IgD-negative memory B cell (primary cell): Measurements from ENCODE around the gene THBS4. TPM values are rescaled to one million over a fixed set of nuclear protein-coding genes. Genes with fewer than 3 reads are reported as not detected.

ENCODE experiments used
- H3K27ac Mint-ChIP-seq, 3 donors: one replicate each; pipeline ENCODE4 v1.8.0; 2020 to 2022; ENCODE audit warnings: mild to moderate bottlenecking in 3 of 3, mixed read lengths in 3 of 3, moderate library complexity in 1 of 3
- H3K27me3 Mint-ChIP-seq: one replicate; pipeline ENCODE4 v1.8.0; 2021; ENCODE audit warnings: mixed read lengths
- H3K36me3 Mint-ChIP-seq: one replicate; pipeline ENCODE4 v1.8.0; 2020; ENCODE audit warnings: mild to moderate bottlenecking, mixed read lengths
- H3K4me1 Mint-ChIP-seq, 3 donors: one replicate each; pipeline ENCODE4 v1.8.0; 2020 to 2022; ENCODE audit warnings: mixed read lengths in 3 of 3, mild to moderate bottlenecking in 1 of 3
- H3K4me3 Mint-ChIP-seq, 4 donors: one replicate each; pipeline ENCODE4 v1.8.0; 2020 to 2022; ENCODE audit warnings: mild to moderate bottlenecking in 4 of 4, mixed read lengths in 4 of 4, moderate library complexity in 3 of 4
- H3K9me3 Mint-ChIP-seq, 3 donors: one replicate each; pipeline ENCODE4 v1.8.0; 2020 to 2021; ENCODE audit warnings: mixed read lengths in 3 of 3, mild to moderate bottlenecking in 1 of 3
- polyA plus RNA-seq: library from polyadenylated mRNA; unstranded; fragments of 300-500 nt; fragmentation: Illumina TruSeq; gene quantifications from one replicate; pipeline ENCODE4 v1.2.3, GENCODE V29; 2021

THBS4 gene
- polyA plus RNA-seq, 1 donor from 2014 or later: 0.36 TPM

DNA sequence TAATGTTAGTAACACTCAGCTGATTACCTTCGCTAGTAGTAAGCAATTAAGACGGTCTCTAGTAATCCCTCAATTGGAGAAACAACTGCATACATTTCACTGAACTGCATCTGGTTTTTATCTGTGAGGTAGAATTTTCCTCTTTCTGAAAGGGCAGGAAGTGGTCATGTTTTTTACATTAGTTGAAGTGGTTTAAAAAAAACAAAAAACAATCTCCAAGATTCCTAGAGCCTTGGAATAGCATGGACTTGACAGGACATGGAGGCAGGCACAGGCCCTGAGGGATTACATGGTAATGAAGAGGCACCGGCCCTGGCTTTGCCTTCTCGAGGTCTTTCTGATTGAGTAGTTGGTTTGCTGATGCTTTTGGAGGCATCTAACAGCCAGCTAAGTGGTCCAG lies 25.8 kb downstream of the THBS4 start:
- H3K4me1 Mint-ChIP-seq: no peaks in the 10 kb centered on the region
- H3K9me3 Mint-ChIP-seq: no peaks in the 10 kb centered on the region
- H3K27ac Mint-ChIP-seq: no peak overlapping the region
- no peak overlapping the region for H3K4me3 Mint-ChIP-seq
- peaks cover 2% of the 10 kb centered on the region for H3K27me3 Mint-ChIP-seq
- H3K36me3 Mint-ChIP-seq: no peaks in the 10 kb centered on the region

DNA sequence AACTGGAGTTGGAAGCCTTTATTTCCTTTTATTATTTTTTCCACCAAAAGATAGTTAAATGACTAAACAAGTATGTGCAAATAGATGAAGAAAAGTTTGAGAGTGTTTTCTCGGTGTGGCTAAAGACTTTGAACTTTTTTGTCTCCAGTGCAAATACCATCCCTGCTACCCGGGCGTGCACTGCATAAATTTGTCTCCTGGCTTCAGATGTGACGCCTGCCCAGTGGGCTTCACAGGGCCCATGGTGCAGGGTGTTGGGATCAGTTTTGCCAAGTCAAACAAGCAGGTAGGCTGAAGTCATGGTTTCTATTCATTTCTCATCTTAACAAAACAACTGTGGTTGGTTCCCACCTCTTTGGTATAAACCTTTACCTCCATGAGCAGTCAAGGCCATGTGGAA lies 26.4 kb downstream of the THBS4 start:
- no peak overlapping the region for H3K27ac Mint-ChIP-seq
- no peaks in the 10 kb centered on the region for H3K4me1 Mint-ChIP-seq
- H3K27me3 Mint-ChIP-seq: peaks cover 2% of the 10 kb centered on the region
- no peak overlapping the region for H3K4me3 Mint-ChIP-seq
- no peaks in the 10 kb centered on the region for H3K9me3 Mint-ChIP-seq
- H3K36me3 Mint-ChIP-seq: no peaks in the 10 kb centered on the region

DNA sequence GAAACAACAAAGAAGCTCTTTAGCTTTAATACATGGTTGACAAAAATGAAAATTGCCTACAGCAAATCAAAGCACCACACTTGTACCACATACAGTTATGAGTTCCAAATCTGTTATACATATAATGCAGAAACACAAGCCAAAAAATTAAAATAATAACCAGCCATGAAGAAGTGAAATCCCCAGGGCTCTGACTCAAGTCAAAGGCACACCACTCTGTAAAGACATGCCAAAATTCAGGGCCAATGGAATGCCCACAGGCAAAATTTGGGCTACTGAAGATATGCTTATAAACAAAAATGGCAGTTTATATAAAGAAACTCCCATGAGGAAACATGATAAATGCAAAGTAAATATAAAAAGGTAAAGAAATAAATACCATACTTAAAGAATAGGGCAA lies 29.0 kb downstream of the THBS4 start:
- no peak overlapping the region for H3K4me3 Mint-ChIP-seq
- no peak overlapping the region for H3K27ac Mint-ChIP-seq
- H3K36me3 Mint-ChIP-seq: no peaks in the 10 kb centered on the region
- no peaks in the 10 kb centered on the region for H3K4me1 Mint-ChIP-seq
- no peaks in the 10 kb centered on the region for H3K27me3 Mint-ChIP-seq
- peaks cover 0 to 2% (median 0%) of the 10 kb centered on the region in 3 donors for H3K9me3 Mint-ChIP-seq

DNA sequence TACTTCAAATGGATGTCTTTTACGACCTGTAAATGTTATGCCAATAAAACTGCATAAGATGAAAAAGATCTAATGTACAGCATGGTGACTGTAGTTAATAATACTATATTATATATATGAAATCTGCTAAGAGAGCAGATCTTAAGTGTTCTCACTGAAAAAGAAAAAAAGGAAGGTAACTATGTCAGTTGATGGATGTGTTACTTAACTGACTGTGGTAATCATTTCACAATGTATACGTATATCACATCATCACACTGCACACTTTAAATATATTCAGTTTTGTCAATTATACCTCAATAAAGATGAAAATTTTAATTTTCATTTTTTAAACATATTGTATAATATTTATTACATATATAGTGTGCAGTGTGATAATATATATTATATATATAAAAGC lies 31.9 kb downstream of the THBS4 start:
- Mint-ChIP-seq H3K27ac (no peak overlapping the region), H3K4me1 (peaks cover 9 to 11% (median 11%) of the 10 kb centered on the region in 3 donors), H3K9me3 (peaks cover 0 to 2% (median 0%) of the 10 kb centered on the region in 3 donors), H3K36me3 (no peaks in the 10 kb centered on the region), H3K4me3 (no peak overlapping the region), H3K27me3 (no peaks in the 10 kb centered on the region)

DNA sequence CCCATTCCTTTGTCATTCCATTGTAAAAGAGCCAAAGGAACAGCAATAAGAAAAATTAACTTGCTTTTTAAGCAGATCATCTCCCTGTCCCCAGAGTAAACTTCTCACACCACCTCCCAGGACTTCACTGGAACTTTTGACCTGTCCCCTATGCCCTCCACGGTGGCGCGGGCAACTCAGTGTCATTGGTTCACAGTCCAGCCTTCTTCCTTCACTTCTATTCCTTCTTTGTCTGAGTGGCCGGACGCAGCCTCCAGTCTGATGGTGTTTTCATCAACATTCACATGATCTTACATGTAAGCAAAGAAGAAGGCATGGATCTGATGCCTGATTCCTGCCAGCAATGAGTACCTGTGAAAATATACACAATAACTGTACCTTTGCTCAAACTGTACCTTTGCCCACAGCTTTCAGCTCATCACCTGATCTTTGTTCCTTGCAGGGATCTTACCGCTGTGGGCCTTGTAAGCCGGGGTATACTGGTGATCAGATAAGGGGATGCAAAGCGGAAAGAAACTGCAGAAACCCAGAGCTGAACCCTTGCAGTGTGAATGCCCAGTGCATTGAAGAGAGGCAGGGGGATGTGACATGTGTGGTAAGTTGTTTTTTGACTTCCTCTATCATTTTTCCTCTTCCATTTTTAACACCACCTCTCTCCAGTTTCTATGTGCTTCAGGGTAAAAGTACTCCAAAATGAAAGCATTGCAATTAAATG lies 32.5 kb downstream of the THBS4 start:
- Mint-ChIP-seq H3K9me3 (peaks cover 0 to 2% (median 0%) of the 10 kb centered on the region in 3 donors), H3K36me3 (no peaks in the 10 kb centered on the region), H3K4me3 (no peak overlapping the region), H3K4me1 (peaks cover 9 to 11% (median 11%) of the 10 kb centered on the region in 3 donors), H3K27ac (no peak overlapping the region), H3K27me3 (no peaks in the 10 kb centered on the region)

DNA sequence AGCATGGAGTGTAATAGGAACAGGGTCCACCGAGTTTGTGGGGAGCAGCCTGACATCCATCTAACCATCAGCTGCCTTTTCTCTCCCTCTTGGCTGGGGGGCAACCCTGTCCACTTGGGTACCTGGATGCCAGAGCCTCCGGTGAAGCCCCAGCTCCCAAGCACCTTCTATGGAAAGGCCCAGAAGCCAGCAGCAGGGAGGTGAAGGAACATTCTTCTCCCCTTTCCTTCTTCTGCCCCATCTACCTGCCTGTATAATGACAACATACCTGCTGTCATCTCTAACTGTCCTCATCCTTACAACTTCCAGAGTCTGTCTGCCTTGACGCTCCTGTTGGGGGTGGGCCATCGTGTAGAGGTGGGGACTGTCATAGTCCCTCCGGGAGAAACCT lies 33.1 kb downstream of the THBS4 start:
- Mint-ChIP-seq H3K4me3 (no peak overlapping the region), H3K27me3 (no peaks in the 10 kb centered on the region), H3K9me3 (peaks cover 0 to 2% (median 0%) of the 10 kb centered on the region in 3 donors), H3K27ac (peak overlapping the region in 1 of 3 donors; percentile 13), H3K4me1 (peaks cover 9 to 11% (median 11%) of the 10 kb centered on the region in 3 donors), H3K36me3 (no peaks in the 10 kb centered on the region)

DNA sequence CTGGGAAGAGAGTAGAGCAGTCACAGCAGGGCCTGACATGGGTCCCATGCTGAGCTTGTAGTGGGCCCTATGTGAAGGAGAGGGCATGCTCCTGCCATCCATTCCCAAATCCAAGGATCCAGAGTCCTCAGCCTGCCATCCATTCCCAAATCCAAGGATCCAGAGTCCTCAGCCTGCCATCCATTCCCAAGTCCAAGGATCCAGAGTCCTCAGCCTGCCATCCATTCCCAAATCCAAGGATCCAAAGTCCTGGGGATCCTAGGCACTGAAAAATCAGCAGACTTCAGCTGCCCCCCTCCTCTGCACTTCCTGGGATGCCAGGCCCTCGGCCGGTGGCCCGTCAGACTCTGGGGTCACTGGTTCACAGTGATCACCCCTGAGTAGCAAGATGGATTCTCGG lies 33.6 kb downstream of the THBS4 start:
- Mint-ChIP-seq H3K27me3 (no peaks in the 10 kb centered on the region), H3K27ac (peak overlapping the region in 1 of 3 donors; percentile 13), H3K4me3 (no peak overlapping the region), H3K36me3 (no peaks in the 10 kb centered on the region), H3K9me3 (peaks cover 0 to 2% (median 0%) of the 10 kb centered on the region in 3 donors), H3K4me1 (peaks cover 9 to 11% (median 11%) of the 10 kb centered on the region in 3 donors)

DNA sequence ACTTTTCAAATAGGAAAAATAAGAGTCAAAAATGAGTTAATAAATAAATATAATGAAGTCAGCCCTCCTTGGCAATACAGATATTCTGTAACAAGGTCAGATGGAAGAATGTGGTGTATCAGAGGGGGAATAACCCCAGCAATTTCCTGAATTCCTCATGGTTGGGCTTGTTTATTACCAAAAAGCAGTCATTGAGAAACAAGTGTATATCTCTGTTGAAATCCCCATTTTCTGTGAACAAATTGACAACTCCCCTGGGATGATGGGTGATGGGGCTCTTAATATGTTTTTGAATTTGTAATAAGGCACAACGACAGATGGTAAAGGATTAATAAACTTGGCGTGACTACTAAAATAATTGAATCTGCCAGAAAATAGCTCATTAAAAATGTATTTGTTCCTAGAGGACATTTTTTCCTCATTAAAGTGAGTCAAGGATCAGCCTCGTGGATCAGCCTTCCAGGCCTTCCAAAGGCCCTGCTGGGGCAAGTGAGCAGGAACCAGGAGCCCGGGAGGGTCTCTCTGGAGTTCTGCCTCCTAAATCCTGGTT lies 34.2 kb downstream of the THBS4 start:
- Mint-ChIP-seq H3K9me3 (peaks cover 0 to 2% (median 0%) of the 10 kb centered on the region in 3 donors), H3K27me3 (no peaks in the 10 kb centered on the region), H3K27ac (no peak overlapping the region), H3K4me1 (peaks cover 9 to 11% (median 11%) of the 10 kb centered on the region in 3 donors), H3K36me3 (no peaks in the 10 kb centered on the region), H3K4me3 (no peak overlapping the region)

DNA sequence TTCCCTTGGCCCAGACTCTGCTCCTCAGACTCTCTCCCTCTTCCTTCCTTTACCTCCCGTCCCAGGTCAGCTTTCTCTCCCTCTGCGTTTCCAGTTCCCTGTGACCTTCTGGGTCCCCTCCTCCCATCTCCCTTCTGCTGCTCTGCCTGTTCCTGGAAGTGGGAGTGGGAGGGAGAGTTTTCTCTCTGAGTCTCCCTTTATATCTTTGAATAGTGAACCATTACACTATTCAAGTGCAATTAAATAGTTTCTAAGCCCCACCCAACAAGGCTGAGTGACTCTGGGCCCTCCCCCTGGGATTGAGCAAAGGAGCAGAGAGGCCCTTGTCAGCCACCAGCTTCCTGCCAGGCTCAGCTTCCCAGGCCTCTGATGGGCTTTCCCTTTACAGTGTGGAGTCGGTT lies 34.8 kb downstream of the THBS4 start:
- Mint-ChIP-seq H3K4me1 (peaks cover 9 to 11% (median 11%) of the 10 kb centered on the region in 3 donors), H3K27me3 (no peaks in the 10 kb centered on the region), H3K9me3 (peaks cover 0 to 2% (median 0%) of the 10 kb centered on the region in 3 donors), H3K4me3 (no peak overlapping the region), H3K36me3 (no peaks in the 10 kb centered on the region), H3K27ac (peak overlapping the region in 1 of 3 donors; percentile 49)

DNA sequence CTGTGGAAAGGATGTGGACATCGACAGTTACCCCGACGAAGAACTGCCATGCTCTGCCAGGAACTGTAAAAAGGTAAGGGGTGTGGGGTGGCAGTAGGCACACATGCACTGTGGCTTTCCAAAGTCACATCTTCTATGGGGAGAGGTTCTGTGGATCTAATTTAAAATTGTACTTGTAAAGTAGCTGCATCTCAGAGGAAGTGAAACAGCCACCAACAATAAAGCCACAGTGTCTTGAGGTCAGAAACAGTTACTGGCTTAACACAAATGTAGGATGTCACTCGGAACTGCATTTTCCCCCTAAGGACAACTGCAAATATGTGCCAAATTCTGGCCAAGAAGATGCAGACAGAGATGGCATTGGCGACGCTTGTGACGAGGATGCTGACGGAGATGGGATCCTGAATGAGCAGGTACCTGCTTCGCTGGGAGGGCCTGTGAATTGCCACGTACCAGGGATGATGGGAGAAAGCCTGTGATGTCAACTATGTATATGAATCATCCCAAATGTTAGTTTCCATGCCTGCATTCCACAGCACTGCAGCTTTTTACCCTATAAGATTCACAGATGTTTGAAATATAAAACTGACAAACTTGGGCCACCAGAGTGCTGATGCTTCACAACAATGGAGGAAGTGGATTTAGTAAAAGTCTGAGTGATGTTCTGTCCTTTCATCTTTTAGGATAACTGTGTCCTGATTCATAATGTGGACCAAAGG lies 35.3 kb downstream of the THBS4 start:
- no peaks in the 10 kb centered on the region for H3K27me3 Mint-ChIP-seq
- H3K27ac Mint-ChIP-seq: no peak overlapping the region

DNA sequence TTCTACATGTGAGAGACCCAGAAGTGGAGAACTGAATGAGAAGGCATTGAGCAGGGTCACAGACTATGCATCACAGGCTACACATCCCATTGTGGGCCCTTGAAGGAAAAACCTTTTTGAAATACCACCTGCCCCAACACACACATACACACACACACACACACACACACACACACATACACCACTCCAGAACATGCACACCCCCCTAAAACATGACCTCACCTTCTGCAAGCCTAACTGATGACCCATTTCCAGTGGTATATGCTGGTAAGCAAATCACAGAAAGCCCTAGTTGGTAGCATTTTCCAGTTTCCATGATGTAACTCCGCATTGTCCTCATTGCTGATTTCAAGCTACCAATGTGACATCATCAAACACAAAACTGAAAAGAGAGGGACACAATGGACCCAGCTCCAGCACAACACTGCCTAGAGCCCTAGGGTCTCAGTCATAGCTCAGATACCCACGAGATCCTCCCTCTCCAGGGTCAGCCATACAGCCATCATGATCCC lies 36.4 kb downstream of the THBS4 start:
- Mint-ChIP-seq H3K27me3 (no peaks in the 10 kb centered on the region), H3K4me1 (peaks cover 9 to 11% (median 11%) of the 10 kb centered on the region in 3 donors), H3K4me3 (no peak overlapping the region), H3K36me3 (no peaks in the 10 kb centered on the region), H3K9me3 (peaks cover 0 to 2% (median 0%) of the 10 kb centered on the region in 3 donors), H3K27ac (no peak overlapping the region)

More for the DNA sequence above, 35.3 kb downstream of the THBS4 start:
- Mint-ChIP-seq H3K4me1 (peaks cover 9 to 11% (median 11%) of the 10 kb centered on the region in 3 donors), H3K4me3 (peak overlapping the region in 1 of 4 donors; percentile 28), H3K9me3 (peaks cover 0 to 2% (median 0%) of the 10 kb centered on the region in 3 donors), H3K36me3 (no peaks in the 10 kb centered on the region)

DNA sequence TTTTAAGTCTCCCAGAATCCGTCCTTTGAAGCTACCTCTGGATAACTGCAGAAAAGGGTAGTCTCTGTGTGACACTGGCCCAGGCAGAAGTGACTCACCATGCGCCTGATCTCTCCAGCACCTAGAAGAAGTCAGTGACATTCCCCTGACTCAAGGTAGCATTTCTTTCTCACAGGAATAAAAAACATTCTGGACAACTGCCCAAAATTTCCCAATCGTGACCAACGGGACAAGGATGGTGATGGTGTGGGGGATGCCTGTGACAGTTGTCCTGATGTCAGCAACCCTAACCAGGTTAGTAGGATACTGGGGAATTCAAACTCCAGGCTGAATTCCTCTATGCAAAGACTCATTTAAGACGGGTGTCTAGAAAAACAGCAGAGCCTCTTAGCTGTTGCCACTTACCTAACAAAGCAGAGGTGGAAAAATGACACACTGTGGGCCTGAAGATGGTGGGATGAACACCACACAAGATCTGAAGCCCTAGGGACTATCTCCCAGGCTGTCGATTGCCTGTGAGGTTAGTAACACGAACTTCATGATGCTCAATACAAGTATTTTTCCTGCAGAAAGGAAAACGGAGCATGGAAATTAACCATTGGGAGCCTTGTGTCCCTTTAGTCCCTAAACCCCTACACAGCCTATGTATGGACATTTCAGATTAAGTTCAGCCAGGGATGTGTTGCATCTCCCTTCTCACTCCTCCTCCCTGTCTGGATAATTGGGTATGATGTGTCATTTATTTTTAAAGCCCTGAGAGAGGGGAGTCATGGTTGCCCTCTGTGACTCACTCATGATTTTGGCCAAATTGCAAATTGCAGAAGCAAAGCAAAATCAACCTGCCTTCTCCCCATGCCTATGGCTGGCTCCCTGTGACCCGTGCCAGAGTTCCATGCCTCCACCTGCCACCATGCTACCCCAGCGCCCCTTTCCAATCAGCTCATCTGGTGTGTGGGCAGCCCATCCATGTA lies 37.2 kb downstream of the THBS4 start:
- peaks cover 9 to 11% (median 11%) of the 10 kb centered on the region in 3 donors for H3K4me1 Mint-ChIP-seq
- H3K27me3 Mint-ChIP-seq: no peaks in the 10 kb centered on the region
- no peak overlapping the region for H3K27ac Mint-ChIP-seq
- no peaks in the 10 kb centered on the region for H3K36me3 Mint-ChIP-seq
- no peak overlapping the region for H3K4me3 Mint-ChIP-seq
- no peaks in the 10 kb centered on the region for H3K9me3 Mint-ChIP-seq

DNA sequence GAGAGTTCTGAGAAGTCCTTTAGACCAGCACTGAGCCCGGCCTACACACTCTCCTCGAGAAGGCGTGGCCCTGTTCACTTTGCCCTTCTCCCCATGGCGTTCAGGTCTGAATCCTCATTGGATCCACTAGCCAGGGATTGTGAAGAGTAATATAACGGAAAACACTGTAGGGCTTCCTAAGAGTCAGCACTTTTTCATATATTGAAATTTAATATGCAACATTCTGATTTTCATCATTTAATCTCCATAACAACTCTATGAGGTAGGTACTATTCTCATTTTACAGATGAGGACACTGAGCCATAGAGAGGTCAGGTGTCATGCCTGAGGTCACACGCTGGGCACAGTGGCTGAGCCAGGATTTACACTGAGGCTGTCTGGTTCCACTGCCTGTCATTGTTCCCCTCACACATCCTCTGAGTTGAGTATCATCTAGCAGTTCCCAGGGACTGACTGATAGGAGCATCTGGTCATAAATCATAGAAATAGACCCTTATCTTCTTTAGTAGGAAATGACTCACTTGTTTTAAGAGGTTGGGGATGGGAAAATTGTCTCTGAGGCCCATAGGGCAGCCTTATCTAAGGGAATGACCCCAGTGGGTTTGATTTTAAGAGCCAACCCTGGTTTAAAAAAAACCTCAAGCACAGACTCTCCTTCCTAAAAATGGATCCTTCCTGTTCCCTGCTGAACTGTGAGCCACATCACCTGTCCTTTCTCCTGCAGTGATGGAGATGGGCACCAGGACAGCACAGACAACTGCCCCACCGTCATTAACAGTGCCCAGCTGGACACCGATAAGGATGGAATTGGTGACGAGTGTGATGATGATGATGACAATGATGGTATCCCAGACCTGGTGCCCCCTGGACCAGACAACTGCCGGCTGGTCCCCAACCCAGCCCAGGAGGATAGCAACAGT lies 41.2 kb downstream of the THBS4 start:
- Mint-ChIP-seq H3K27me3 (peaks cover 3% of the 10 kb centered on the region), H3K9me3 (no peaks in the 10 kb centered on the region), H3K36me3 (no peaks in the 10 kb centered on the region), H3K4me3 (no peak overlapping the region), H3K27ac (peak overlapping the region in 1 of 3 donors; percentile 12), H3K4me1 (no peaks in the 10 kb centered on the region)
